Stomach (tissue), 4 donors: ENCODE results near the gene ACAD8.
"Not testable (repeated sequence)": the region's sequence is repeated elsewhere in the genome, so short reads cannot be mapped to it uniquely, and the experiment has no call there.

Experiments used
- POLR2A ChIP-seq, 4 donors: fragments of 450-650 bp; IDR thresholded peaks; one replicate each; pipeline ENCODE4 v1.6.1; 2016; ENCODE audit warnings: antibody characterized with exemption in 4 of 4, control low read depth in 2 of 4, mild to moderate bottlenecking in 1 of 4, moderate library complexity in 1 of 4
- TF ChIP-seq, protein P1 (sequence below), 7 experiments: fragments of 450-650 bp in 4 of 7; fragments of 200-600 bp in 3 of 7; sonication (generic) in 3 of 7; IDR thresholded peaks; one replicate each; pipeline ENCODE4 v1.5.1; 2016 to 2019; ENCODE audit warnings: antibody characterized with exemption in 7 of 7, control low read depth in 2 of 7, mild to moderate bottlenecking in 1 of 7

- TF ChIP-seq, protein P1, sequence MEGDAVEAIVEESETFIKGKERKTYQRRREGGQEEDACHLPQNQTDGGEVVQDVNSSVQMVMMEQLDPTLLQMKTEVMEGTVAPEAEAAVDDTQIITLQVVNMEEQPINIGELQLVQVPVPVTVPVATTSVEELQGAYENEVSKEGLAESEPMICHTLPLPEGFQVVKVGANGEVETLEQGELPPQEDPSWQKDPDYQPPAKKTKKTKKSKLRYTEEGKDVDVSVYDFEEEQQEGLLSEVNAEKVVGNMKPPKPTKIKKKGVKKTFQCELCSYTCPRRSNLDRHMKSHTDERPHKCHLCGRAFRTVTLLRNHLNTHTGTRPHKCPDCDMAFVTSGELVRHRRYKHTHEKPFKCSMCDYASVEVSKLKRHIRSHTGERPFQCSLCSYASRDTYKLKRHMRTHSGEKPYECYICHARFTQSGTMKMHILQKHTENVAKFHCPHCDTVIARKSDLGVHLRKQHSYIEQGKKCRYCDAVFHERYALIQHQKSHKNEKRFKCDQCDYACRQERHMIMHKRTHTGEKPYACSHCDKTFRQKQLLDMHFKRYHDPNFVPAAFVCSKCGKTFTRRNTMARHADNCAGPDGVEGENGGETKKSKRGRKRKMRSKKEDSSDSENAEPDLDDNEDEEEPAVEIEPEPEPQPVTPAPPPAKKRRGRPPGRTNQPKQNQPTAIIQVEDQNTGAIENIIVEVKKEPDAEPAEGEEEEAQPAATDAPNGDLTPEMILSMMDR (IDR thresholded peaks at IDR 0.05) = not testable (repeated sequence)
- TF ChIP-seq POLR2A (IDR thresholded peaks at IDR 0.05) = not testable (repeated sequence)
These were observed 31.0 kb downstream of the ACAD8 start for GRCh38 chr11:134284349-134284748.
